HG03196 (cell line): ENCODE results near the gene POLD1.

Experiments
- ATAC-seq: cut with Tn5 transposase; IDR thresholded peaks from one replicate; pipeline ENCODE4 v1.9.1; 2021; ENCODE audit not compliant: unreplicated experiment

Gene POLD1

GRCh38 chr19:50417111-50418081, 33.2 kb downstream of the POLD1 start:
- no peak for ATAC-seq

GRCh38 chr19:50418176-50419021, 34.3 kb downstream of the POLD1 start, which contains the start of gene SPIB:
TSS of gene SPIB (plus strand) at chr19:50418938. CDS start at chr19:50418963, 25 bp downstream.
- no peak for ATAC-seq

GRCh38 chr19:50419022-50419579, 35.0 kb downstream of the POLD1 start:
- no peak for ATAC-seq

- no peak for ATAC-seq
Observed at GRCh38 chr19:50419580-50420035, 35.5 kb downstream of the POLD1 start.

- no peak for ATAC-seq
Observed at GRCh38 chr19:50420127-50420526, 36.0 kb downstream of the POLD1 start.

GRCh38 chr19:50420808-50421207, 36.7 kb downstream of the POLD1 start:
- ATAC-seq: no peak

GRCh38 chr19:50422397-50423278, 38.5 kb downstream of the POLD1 start:
- no peak for ATAC-seq

GRCh38 chr19:50423279-50424113, 39.3 kb downstream of the POLD1 start:
- no peak for ATAC-seq

GRCh38 chr19:50425581-50425980, 41.4 kb downstream of the POLD1 start:
- no peak for ATAC-seq

GRCh38 chr19:50427318-50427925, 43.3 kb downstream of the POLD1 start:
- no peak for ATAC-seq

- no peak for ATAC-seq
Observed at GRCh38 chr19:50427997-50428425, 43.9 kb downstream of the POLD1 start.

- no peak for ATAC-seq
Observed at GRCh38 chr19:50428772-50429463, 44.8 kb downstream of the POLD1 start.

- ATAC-seq: no peak
Observed at GRCh38 chr19:50430888-50431342, 46.8 kb downstream of the POLD1 start.

- ATAC-seq: peak; percentile 71
Observed at GRCh38 chr19:50431343-50432220, 47.4 kb downstream of the POLD1 start.

- ATAC-seq: no peak
Observed at GRCh38 chr19:50432221-50433028, 48.3 kb downstream of the POLD1 start, which contains the start of gene MYBPC2. TSS of gene MYBPC2 (plus strand) at chr19:50432892. CDS start at chr19:50432954, 62 bp downstream.
